SU-DHL-6 (cell line): ENCODE data around the gene PPP1CB.

Source experiments
- CTCF ChIP-seq: fragments of 200-600 bp; sonication (generic); IDR thresholded peaks from one replicate; pipeline ENCODE4 v1.5.1; 2017; ENCODE audit warnings: antibody characterized with exemption, mild to moderate bottlenecking, low read length, moderate library complexity; ENCODE audit not compliant: insufficient read depth, poor library complexity, severe bottlenecking
- EZH2phosphoT487 ChIP-seq: fragments of 200-600 bp; sonication (generic), shearing (Covaris generic); conservative IDR thresholded peaks from 2 replicates; pipeline ENCODE4 v1.6.1; 2018; ENCODE audit warnings: mild to moderate bottlenecking, antibody characterized with exemption, low read length, moderate library complexity, mixed read lengths

DNA sequence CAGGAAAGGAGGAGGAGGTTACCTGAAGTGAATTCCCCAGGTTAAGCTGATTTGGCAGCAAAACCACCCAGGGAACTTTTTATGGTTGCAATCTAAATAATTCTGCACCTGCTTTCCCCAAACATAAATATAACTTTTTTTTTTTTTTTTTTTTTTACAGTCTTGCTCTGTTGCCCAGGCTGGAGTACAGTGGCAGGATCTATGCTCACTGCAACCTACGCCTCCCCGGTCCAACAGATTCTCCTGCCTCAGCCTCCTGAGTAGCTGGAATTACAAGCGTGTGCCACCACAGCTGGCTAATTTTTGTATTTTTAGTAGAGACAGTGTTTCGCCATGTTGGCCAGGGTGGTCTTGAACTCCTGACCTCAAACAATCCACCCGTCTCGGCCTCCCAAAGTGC, 16.1 kb upstream of the PPP1CB start:
- TF ChIP-seq CTCF (no peak), EZH2phosphoT487 (no peak)
